Cardiac fibroblast (primary cell): ENCODE measurements around the gene PRMT3.
A peak's percentile ranks its signal among the peaks of the same experiment; 100 is the strongest.

Experiments
- DNase-seq, 2 donors: peaks; one replicate each; pipeline versions ENCODE4 v3.0.0 to v3.0.0-alpha.2; 2010; ENCODE audit warnings: low read depth in 2 of 2
- H3K4me3 ChIP-seq, 2 donors: replicated peaks in 1 of 2; 1 replicate in 1 of 2; 2 replicates in 1 of 2; pipeline ENCODE4 v1.5.1; 2011; ENCODE audit warnings: low read depth in 2 of 2, low read length in 2 of 2, mild to moderate bottlenecking in 2 of 2, moderate library complexity in 1 of 2
- TF ChIP-seq, protein P1 (sequence below): IDR thresholded peaks from one replicate; pipeline ENCODE4 v1.5.1; 2011; ENCODE audit warnings: low read depth, mild to moderate bottlenecking, low read length, inconsistent platforms

PRMT3 gene

DNA sequence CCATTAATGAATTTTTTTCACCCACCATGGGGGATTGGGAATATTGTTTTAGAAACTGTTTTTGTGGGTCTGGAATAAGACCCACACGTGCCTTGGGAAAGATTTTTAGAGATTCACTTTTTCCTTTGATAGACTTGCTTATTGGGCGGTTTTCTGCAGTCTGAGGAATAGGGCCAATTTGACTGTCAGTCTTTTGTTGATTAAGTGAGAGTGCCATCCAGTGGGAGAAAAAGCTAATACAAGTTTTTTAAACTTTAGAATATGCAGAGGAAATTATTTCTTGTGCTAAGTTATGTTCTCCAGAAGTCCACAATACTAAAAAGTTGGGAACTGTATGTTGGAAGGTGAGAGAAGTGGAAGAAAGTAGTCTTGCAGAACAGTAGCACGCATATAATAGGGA is 56.1 kb downstream of the PRMT3 start:
- TF ChIP-seq, protein P1, sequence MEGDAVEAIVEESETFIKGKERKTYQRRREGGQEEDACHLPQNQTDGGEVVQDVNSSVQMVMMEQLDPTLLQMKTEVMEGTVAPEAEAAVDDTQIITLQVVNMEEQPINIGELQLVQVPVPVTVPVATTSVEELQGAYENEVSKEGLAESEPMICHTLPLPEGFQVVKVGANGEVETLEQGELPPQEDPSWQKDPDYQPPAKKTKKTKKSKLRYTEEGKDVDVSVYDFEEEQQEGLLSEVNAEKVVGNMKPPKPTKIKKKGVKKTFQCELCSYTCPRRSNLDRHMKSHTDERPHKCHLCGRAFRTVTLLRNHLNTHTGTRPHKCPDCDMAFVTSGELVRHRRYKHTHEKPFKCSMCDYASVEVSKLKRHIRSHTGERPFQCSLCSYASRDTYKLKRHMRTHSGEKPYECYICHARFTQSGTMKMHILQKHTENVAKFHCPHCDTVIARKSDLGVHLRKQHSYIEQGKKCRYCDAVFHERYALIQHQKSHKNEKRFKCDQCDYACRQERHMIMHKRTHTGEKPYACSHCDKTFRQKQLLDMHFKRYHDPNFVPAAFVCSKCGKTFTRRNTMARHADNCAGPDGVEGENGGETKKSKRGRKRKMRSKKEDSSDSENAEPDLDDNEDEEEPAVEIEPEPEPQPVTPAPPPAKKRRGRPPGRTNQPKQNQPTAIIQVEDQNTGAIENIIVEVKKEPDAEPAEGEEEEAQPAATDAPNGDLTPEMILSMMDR: peak; percentile 31
- DNase-seq: peak; percentile 50 to 57

DNA sequence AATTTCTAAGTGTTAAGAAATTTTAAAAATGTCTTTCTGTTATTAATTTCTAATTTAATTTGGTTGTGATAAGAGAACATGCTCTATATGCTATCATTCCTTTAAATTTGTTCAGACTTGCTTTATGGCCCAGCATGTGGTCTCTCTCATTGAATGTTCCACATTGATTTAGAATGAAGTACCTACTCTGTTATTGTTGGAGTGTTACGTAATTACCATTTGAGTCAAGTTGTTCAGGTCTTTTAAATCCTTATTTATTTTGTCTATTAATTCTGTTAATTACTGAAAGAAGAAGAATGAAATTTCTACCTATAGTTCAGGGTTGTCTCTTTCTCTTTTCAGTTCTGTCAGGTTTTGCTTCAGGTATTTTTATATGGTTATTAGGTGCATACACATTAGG is 57.0 kb downstream of the PRMT3 start:
- DNase-seq: no peak
- TF ChIP-seq, protein P1: no peak
- H3K4me3 ChIP-seq: no peak overlapping the region

More for the DNA sequence above, 56.1 kb downstream of the PRMT3 start:
- no peak overlapping the region for H3K4me3 ChIP-seq

DNA sequence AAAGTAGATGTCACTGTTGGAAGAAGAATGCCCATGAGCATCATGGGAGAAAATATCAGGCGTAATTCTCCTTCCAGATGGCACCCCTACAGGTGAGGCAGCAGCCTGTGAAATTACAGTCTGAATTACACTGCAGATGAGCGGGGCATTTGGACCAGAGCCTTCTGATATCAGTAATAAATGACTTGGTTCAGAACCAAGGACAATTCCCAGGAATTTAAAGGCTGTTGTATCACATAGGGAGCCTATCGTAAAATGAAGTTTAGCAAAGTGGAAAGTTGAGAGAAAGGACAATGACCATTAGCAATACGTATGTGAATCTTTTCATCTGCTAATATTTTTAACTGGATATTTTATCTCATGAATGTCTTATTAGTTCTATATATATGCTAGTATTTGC is 61.3 kb downstream of the PRMT3 start:
- TF ChIP-seq, protein P1: no peak

DNA sequence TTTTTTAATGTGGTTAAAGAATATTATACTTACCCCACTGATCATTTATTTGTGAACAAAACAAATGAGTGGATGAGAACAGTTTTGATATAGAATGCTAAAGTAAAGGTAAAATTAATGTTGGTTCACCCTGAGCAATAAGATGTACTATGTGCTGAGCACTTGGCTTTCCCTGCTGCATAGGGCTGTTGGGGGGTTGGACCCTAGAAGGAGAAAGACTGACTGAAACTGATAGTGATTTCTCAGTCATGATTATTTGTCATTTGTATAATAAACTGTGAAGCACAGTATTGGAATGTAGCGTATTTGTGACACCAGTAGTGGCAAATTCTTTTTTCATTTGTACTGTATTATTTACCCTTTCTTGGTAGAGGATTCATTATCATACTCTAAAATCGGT is 63.3 kb downstream of the PRMT3 start:
- H3K4me3 ChIP-seq: no peak overlapping the region
- TF ChIP-seq, protein P1: no peak
- no peak for DNase-seq

More for the DNA sequence above, 61.3 kb downstream of the PRMT3 start:
- no peak overlapping the region for H3K4me3 ChIP-seq
- DNase-seq: no peak

DNA sequence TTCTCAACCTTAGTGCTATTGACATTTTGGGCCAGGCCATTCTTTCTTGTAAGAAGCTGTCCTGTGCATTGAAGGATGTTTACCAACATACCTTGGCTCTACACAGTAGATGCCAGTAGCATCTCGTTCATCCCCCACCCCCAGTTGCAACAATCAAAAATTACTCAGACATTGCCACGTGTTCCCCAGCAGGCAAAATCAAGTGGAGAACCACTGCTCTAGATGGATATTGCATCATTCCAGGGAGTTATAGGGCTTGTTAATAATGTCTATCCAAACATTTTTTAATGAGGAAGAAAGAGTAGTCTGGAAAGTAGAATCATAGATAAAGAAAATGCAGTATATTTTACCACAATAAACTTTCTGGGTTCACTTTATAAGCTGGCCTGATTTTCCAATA is 64.1 kb downstream of the PRMT3 start:
- DNase-seq: peak in 1 of 2 donors; percentile 6
- H3K4me3 ChIP-seq: no peak overlapping the region
- TF ChIP-seq, protein P1: no peak

DNA sequence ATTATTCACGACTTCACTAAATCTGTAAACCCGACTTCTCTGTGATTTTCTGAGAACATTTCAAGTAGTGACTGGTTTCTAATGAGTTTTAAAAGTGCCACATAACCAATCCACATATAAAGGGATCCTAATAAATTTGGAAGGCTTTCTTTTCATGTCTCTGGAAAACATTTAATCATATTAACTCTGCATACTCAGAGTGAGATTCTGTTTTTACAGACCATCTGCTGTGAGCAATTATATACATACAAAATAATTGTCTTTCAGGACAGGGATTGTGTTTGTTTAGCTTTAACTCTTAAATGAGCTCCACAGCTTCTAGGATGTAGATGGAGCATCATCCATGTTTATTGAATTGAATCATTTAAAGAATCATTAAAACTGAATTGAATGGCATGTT is 65.1 kb downstream of the PRMT3 start:
- TF ChIP-seq, protein P1: no peak
- DNase-seq: no peak
- no peak overlapping the region for H3K4me3 ChIP-seq

DNA sequence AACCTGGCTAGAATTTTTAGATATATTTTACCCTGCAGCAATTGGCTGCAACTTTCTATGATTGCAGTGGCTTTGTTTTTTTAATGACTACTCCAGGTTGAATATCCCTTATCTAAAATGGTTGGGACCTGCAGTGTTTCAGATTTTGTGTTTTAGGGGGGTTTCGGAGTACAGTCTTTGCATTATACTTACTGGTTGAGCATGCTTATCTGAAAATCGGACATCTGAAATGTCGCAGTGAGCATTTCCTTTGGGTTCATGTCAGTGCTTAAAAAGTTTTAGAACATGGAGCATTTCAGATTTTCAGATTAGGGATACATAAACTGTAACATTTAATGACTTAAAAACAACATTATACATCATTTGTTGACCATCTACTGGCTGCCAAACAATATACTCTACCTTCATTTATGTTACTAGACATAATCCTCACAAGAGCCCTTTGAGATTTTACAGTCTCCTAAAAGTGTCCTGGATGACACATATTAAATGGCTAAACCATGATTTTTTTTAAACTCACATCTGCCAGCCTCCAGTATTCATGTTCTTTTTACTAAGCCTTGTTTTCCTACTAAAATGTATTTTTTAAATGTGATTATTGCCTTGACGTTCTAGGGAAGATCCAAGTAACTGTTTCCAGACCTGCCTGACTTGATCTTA is 66.3 kb downstream of the PRMT3 start:
- no peak overlapping the region for H3K4me3 ChIP-seq
- TF ChIP-seq, protein P1: no peak
- no peak for DNase-seq
